Mesenteric fat pad (tissue), 1 donor: Measurements from ENCODE around the gene SLC39A11. TPM values are rescaled to one million over a fixed set of nuclear protein-coding genes. Genes with fewer than 3 reads are reported as not detected.

Source experiments
- DNase-seq: peaks from one replicate; pipeline ENCODE4 v3.0.0-alpha.2; 2020; ENCODE audit warnings: low spot score
- total RNA-seq: library from RNA; stranded (reverse); fragmentation: NEBNext Ultra II Directional; extraction: Animal tissue kit (Norgen Biotek cat#: 25700); gene quantifications from one replicate; pipeline ENCODE4 v1.2.1, GENCODE V29; 2021
- donor health status: DM: yes; HTN: yes; CAD: no.

SLC39A11 gene
- total RNA-seq, 1 donor from 2014 or later = 36.2 TPM

DNA sequence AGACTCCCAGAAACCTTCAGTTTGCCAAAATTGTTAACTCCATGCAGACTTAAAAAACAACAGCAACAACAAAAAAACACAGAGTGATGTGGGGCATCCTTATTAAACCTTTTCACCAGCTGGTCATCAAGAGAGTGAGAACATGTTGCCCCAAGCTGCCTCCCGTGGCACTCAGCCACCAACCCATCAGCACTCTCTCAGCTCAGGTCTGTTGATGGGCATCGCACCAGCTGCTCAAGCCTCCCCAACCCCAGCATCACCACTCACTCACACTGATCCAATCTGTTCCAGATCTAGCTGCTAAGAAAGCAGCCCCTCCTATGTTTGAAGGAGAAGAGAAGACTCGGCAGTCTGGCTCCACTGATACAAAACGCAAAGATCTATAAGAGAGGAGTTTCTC lies 46.8 kb downstream of the SLC39A11 start:
- DNase-seq = no peak

DNA sequence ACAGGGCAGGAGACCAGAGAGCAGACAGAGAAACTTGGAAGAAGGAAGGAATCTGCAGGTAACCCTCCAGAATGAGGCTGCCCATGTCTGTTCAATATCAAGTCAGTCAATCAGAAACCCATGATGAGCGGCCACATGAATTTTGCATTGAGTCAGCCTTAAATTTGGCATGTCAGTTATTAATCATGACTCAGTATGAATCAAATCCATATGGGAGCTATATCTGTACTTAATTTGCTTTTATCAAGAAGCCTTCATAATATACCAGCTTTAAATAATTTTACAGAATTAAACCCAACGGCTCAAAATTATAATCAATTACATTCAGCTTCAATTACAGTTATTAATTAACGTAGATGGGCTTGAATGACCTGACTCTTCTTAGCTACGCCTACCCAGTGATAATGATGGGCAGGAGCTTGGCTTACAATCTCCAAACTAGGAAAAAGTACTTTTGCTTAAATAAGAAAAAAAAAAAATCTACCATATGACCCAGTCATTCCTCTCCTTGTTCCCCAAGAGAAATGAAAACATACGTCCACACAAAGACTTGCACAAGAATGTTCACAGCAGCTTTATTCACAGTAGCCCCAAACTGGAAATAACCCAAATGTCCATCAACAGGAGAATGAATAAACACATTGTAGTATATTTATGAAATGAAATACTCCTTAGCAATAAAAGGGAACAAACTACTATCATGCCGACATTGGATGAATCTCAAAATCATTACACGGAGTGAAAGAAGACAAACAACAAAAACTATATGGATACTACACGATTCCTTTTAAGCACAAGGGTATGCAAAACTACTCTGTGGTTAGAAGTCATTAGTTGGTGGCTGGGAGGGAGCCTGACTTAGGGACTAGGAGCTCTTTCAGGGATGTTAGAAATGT lies 48.6 kb downstream of the SLC39A11 start:
- DNase-seq = no peak

DNA sequence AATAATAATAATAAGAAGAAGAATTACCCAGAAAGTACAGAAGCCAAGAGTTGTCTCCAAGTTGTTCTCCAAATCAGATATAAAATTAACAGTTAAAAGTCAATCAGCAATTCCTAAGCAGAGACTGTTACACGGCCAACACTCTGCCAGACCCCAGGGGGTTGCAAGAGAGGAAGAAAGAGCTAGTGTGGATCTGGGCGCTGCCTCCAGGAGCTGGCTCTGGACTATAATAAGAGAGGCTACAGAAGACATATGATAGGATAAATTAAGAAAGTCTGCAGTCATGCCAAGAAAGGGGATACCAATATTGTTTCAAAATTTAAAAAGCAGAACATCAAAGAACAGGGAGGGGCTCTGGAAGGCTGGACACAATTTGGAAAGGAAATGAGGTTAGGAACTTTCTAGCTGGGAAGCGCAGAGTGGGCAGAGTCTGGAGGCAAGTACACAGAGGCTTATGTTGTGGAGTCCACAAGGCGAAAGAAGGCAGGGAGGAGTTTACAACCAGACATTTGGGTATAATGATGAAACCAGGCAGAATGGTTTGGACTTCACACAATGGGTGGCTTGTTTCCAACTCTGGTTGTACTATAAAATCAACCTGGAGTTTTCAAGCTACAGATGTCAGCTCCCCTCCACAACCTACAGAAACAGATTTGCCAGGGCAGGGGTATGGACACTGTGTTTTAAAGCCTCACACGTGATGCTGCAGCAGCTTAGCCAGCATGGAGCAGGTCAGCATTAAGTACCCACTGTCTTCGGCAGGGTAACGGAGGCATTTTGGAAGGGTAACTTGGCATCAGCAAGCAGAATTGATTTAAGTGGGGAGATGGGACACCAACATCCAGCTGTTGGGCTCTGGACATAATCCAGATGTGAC lies 49.4 kb downstream of the SLC39A11 start:
- DNase-seq = no peak

DNA sequence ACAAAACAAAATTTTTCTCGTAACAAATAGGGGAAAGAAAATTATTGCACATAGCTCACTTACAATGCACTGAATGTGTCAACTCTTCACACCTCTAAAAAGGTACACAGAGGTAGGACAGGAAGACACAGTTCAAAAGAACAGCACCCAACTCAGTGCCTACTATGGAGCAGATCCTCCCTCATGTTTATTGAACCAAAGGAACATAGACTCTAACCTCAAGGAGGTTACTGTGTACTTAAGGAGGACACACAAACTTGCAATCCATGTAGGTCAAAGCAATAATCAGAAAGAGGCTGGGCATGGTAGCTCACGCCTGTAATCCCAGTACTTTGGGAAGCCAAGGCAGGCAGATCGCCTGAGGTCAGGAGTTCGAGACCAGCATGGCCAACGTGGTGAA lies 50.3 kb downstream of the SLC39A11 start:
- no peak for DNase-seq

DNA sequence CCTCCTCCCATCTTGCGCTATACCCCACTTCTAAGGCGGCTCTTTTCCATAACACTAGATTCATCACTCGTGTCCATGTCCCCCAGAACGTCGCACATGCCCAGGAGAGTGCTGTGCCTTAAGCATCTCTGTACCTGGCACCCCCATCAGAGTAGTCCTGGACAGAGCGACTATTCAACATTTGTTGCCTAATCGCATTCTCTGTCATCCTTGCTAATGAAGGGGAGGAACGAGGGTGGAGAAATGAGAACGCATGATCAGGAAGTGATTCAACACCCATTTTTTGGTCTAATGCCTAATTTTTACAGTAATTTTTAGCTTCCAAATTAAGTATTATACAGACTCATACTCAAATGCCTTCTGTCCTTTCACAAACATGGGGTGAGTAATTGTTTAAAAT lies 53.2 kb downstream of the SLC39A11 start:
- no peak for DNase-seq

DNA sequence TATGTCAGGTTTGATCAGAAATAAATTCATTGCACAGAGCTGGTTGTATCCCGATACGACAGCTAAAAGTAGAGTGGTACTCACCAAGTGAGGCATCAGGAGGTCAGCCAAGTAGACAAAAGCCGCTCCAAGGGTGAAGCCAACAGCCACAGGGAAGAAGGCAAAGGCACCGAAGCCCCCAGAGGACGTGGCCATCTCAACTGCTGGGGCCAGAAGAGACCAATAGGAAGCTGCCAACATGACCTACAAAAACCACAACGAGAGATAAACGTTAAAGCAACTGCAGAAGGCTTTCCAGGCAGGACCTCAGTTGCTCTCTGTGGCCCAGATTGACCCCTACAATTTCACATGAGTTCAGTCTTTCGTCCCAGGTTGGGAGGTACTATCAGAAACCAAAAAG lies 61.0 kb downstream of the SLC39A11 start:
- peak; percentile 12 for DNase-seq

DNA sequence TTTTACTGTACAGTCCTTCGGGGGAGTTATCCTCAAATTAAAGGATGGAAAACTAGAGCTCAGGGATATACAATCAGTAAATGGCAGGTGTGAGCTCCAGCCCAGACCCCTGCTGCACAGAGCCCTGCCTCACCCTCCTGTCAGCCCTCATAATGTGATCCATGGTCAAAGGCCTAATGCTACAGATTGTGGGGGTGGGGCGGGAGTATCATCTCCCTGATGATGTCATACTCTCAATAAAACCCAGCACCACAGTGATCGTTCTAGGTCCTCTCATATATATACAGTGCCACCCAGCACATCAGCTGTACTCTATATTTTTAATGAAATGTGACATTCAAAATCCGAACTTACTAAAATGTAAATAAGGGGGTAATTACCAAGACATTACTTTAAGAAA lies 61.5 kb downstream of the SLC39A11 start:
- DNase-seq = peak; percentile 33

DNA sequence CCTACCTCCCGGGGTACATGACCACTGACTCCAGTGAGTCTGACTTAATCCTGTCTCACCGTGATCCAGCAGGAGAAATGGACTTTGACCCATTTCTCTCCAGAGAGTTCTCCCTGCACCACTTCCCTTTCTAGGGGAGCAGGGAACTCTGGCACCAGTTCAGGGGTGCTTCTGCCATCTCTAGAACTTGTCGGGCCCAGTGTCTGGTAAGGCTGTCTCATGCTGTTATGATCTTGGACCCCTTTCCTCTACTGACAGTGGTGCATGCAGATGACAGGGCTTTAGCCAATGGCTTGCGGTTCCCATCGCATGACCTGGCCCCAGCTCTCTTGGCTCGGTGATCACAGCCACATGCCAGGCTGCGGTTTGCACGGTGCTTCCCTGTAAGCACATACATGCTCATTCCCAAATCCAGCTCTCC lies 62.0 kb downstream of the SLC39A11 start:
- peak; percentile 82 for DNase-seq

DNA sequence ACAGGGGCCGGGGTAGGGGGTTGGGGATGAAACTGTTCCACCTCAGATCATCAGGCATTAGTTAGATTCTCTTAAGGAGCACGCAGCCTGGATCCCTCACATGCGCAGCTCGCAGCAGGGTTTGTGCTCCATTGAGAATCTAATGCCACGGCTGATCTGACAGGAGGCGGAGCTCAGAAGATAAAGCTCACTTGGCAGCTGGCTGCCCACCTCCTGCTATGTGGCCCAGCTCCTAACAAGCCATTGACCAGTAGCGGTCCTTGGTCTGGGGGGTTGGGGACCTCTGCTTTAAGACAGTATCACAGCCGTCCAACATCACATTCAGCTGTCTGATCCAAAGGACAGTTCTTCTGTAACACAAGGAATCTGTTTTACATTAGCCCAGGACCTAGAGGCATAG lies 62.5 kb downstream of the SLC39A11 start:
- peak; percentile 64 for DNase-seq

DNA sequence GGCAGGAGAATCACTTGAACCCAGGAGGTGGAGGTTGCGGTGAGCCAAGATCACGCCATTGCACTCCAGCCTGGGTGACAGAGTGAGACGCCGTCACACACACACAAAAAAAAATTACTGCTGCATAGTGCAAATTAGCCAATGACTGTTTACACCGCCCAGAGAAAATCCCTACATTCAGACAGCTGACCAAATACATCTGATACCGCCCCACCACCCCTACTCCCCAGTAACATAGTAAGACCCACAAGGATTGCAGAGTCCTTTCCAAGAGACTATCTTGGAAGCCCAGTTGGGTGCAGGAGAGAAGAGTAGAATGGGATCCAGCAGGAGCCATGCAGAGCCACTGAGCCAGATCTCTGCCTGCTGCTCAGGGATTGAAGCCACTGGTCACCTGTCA lies 63.5 kb downstream of the SLC39A11 start:
- no peak for DNase-seq

DNA sequence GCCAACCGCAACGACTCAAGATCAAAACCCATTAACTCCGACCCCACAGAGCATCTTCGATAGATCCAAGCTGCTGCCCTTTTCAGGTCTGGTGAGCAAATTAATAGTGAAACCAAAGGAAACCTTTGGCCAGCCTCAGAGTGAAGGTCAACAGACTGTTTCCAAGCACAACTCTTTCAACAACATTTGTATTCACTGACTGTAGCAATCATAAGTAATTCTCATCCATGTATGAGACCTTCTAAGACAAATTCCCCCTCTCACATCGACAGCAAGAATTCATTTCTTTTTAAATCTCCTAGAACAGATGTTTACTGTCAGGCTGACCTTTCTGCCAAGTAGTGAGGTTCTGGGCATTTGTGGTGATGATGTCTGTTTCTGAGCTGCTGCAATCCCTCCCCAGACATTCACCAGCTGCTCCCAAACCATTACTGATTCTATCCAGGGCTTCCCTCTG lies 64.2 kb downstream of the SLC39A11 start:
- peak; percentile 20 for DNase-seq

DNA sequence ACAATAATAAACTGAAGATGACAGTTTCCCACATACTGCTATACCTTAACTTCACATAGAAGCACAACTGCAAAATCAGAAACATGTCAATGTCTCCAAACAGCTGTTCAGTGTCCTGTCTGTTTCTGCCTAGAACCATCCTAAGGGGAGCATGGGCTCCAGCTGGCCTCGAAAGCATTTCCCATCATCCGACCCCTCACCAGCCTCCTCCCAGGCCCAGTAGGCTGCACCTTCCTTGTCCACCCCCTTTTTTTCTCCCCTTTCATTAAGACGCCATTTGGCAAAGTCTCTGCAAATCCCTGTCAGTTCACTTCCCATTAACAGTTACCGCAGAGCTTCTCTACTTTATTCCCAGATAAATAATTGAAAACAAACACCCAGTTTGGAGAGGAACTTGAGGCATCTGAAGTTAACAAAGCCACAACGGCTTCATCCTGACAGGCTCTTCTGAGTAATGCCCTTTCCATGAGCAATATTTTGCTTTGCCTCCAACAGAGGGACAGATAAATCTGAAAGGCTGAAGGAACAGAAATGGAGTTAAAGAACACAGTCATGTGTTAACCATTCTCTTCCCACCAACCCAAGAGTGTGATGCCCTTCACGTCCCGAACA lies 65.3 kb downstream of the SLC39A11 start:
- DNase-seq = peak; percentile 39

DNA sequence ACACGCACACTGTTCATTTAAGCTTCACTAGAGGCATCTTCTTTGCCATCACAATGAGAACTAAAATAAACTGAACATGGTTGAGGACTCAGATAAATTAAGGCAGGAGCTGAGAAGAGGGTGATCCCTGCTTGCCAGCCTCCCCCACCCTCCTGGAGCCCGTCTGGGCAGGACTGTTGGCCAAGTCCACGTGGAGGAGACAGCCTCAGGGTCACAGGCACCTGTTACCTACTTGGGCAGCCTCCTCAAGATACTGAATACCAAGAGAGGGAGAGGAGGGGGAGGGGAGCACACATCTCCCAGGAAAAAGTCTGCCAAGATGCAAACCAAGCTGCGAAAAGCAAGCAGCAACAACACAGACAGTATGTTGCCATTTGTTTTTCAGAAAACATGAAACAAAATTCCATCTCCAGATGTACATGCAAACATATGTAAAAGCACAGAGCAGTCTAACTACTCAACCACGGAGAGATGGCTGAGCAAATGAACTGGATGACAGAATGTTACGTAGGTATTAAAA lies 67.4 kb downstream of the SLC39A11 start:
- no peak for DNase-seq

DNA sequence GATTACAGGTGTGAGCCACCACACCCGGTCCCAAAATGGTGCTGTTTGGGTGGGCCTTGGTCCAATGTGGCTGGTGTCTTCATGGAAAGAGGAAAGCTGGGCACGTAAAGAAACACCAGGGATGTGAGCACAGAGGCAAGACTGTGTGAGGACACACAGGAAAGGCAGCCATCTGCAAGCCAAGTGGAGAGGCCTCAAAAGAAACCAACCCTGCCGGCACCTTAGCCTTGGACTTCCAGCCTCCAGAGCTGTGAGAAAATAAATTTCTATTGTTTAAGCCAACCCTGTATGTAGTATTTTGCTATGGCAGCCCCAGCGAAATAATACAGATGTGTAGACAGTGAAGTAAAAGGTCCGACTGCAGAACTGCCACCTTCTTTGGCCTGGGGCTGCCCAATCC lies 68.7 kb downstream of the SLC39A11 start:
- DNase-seq = peak; percentile 57

DNA sequence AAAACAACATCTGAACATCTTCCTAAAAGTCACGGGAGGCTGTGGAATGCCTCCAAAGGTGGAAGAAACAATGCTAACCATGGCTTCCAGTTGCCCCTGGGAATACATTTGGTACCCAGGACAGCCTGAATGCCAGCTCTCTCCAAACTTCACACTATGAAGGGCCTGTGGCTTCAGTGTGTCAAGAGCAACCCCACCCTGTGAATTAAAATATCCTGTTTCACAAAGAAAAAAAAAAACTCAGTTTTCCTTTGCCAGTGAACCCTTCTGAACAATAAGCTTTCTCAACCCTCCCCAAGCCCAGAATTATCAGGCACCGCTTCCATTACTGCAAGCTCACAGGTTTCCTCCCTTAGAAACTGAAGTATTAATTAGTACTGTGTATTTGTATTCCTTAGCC lies 69.8 kb downstream of the SLC39A11 start:
- peak; percentile 16 for DNase-seq

DNA sequence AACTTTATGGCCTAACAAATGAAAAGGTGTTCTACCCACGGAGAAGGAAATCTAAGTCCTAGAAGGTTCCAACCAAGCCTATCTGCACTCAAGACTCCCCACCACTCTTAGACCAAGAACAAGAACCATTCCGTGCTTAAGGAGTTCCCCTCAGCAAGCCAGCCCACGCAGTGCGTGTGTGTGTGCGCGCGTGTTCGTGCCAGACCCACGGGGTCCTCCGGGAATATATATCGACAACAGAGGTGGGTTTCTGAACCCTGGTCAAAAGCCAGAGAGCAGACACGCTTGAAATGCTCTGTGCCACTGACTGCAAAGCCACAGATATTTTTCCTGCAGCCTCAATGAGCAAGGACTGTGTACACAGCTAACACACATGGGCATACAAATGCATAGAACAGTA lies 70.7 kb downstream of the SLC39A11 start:
- DNase-seq = peak; percentile 64

DNA sequence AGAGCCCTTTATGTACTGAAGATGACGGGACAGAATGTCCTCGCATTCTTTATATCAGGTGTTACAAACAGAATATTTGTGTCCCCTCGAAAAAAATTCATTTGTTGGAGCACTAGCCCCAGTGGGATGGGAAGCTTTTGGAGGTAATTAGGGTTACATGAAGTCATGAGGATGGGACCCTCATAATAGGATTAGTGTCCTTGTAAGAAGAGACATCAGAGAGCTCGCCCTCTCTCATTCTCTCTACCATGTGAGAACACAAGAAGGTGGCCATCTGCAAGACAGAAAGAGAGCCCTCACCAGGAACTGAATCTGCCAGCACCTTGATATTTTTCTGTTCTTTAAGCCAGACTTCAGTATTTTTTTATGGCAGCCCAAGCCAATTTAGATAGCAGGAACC lies 72.4 kb downstream of the SLC39A11 start:
- no peak for DNase-seq

DNA sequence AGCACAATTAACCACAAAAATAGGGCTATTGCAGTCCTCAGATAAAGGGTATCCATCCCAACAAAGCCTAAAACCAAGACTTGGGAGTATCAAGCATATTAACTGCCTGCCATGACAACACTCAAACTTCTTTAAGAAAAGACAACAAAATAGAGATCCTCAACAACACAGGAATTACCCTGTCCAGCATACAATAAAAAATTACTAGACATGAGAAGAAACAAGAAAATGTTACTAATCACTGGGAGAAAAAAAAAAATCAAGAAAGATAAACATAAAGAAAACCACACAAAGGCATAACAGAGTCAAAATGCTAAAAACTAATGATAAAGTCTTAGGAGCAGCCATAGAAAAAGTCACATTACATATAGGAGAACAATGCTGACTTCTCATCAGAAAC lies 73.9 kb downstream of the SLC39A11 start:
- no peak for DNase-seq

DNA sequence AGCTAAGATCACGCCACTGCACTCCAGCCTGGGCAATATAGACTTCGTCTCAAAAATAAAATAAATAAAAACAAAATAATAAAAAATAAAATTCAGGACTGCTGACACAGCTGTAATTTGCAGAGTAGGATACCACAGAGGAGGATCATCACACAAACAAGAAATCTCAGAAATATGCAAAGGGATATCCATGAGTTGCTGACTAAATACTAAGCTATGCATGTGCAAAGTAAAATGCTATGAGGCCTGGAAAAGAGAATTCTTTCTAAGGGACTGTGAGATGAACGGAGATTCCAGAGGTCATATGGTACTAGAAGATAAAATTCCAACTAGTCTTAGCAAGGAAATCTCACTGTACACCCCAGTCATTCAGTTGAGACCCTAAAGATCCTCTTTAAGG lies 74.8 kb downstream of the SLC39A11 start:
- DNase-seq = no peak

DNA sequence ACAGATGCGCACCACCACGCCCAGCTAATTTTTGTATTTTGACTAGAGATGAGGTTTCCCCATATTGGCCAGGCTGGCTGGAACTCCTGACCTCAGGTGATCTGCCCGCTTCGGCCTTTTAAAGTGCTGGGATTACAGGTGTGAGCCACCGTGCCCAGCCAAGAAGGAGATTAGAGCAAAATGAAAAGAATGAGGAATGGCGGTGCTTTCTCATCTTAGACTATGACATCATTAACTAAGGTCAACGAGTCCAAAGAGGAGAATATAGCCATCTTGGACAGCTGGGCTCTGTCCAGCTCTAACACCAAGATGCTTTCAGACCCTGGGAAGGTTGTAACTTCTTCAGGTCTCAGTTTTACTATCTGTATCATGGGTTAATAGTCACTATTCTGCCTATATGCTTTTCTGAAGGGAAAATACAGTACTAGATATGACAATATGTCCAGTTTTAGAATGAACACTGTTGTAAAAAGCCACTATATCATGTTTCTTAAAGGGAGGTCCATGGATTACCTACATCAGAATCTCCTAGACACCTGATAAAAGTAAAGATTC lies 76.7 kb downstream of the SLC39A11 start:
- DNase-seq = peak; percentile 8
